NOMO-1 treated with DMSO at 0.1 percent for 48 hours (cell line): ENCODE measurements around the gene NOP9.

ENCODE experiments used
- DNase-seq: peaks from one replicate; lab custom pipeline; 2025; ENCODE audit not compliant: unreplicated experiment; lab: John Stamatoyannopoulos, UW

NOP9 gene, protein sequence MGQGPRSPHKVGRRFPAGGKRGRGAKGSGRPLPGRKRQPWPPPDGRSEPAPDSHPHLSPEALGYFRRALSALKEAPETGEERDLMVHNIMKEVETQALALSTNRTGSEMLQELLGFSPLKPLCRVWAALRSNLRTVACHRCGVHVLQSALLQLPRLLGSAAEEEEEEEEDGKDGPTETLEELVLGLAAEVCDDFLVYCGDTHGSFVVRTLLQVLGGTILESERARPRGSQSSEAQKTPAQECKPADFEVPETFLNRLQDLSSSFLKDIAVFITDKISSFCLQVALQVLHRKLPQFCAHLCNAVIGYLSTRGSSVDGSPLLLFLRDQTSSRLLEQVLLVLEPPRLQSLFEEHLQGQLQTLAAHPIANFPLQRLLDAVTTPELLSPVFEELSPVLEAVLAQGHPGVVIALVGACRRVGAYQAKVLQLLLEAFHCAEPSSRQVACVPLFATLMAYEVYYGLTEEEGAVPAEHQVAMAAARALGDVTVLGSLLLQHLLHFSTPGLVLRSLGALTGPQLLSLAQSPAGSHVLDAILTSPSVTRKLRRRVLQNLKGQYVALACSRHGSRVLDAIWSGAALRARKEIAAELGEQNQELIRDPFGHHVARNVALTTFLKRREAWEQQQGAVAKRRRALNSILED

GRCh38 chr14:24299255-24300191 is at the start of gene NOP9, which contains the start of gene DHRS1:
Gene NOP9 (plus strand): TSS chr14:24299850. CDS start chr14:24299955, 105 bp downstream.
Gene DHRS1 (minus strand): TSS chr14:24299780. CDS start chr14:24299106, 674 bp downstream.
- DNase-seq, result peak; percentile 76

DNA sequence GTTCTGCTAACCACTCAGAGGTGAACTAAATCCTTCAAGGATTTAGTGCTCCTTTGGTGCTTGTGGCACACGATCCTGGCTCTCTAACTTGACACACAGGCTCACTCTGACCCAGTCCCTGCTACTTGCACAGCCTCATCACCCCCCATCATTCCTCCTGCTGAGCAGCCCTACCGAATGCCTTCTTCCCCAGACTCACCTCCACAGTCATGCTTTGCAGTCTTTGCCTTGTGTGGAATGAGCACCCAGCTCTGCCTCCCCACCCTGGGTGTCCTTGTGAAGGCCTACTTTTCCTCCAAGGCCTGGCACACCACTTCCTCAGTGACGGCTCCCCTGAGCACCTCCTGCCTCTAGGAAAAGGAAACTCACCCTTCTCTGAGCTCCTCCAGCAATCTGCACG is 49.3 kb upstream of the NOP9 start:
- DNase-seq, result no peak

DNA sequence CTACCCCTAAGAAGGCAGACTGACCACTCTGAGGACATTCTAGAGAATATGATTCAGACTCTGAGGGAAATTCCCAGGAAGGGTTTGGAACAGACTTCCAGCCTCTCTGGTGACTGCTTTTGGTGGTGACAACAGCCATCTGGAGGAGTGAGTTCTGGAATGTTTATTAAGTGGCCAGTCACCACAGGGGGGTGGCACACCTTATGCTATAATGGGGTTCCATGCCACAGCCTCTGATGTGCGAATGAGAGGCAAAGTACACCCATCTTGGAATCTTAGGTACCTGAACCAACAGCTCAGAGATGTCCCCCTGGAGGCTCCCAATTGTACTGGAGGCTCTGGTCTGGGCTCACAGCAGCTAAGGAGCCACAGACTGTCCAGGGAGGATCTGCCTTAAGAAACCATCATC is 47.8 kb upstream of the NOP9 start:
- DNase-seq, result no peak

GRCh38 chr14:24252289-24253124 is 47.1 kb upstream of the NOP9 start:
- no peak for DNase-seq

DNA sequence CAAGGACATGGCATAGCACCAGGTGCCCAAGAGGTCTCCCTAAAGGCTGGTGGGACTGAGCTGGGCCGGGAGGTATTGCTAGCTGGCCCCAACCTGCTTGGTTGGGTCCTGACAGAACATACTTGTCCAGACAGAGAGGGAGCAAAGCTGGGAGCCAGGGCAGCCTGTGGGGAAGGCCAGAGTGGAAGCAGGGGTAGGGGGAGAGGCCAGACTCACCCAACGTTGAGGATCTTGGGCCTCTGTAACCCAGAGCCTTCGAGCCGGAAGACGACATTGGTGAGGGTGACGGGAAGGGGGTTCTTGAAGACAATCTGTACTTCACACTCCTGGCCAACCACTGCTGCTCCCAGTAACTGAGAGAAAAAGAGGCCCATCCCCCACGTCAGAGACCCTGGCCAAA is 45.7 kb upstream of the NOP9 start:
- no peak for DNase-seq

DNA sequence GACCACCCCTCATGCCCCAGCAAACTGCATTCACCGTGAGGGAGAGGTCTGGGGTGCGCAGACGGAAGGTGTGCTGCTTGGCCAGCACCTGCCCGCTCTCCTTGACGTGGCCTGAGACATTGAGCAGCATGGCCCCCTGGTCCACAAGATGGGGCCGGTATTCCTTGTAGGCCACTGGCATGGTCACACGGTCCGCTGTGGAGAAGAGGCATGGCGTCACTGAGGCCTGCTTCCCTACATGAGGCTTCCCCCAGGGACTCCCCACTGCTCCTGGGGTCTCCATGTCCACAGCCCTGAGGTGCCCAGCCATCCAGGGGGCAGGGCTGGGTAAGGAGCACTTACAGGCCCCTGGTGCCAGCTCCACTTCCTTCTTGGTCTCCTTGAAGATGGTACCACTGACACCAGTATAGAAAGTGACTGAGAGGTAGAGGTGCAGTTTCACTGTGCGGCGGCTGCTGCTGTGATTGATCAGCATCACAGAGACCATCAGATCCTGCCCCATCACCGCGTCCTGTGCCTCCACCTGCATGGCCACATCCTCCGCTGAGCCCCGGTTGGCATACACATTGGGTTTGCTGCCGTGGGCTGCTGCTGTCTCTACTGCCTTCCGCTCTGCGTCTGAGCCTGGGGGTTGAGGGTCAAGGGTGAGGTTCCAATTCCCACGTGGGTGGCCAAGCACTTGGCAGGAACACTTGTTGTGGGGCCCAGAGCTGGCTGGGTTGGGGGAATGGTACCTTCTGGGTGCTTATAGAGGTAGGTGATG is 44.8 kb upstream of the NOP9 start:
- no peak for DNase-seq

DNA sequence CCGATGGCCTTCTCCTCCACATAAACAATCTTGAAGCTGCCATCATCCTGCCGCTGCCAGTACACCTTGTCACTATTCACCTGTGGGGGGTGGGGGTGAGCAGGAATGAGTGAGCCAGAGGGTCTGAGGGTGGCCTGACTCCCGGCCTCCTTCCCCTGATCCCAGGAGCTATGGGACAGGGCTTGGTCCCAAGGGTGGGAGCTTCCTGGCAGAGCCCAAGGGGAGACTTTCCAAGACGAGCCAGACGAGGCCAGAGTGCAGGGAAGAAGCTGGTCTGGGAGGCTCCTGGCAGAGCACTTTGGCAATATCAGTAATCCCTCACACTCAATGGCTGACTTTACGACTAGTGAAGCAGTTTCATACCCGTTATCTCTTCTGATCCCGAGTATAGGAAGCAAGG is 44.2 kb upstream of the NOP9 start:
- no peak for DNase-seq

- no peak for DNase-seq
These were observed 43.5 kb upstream of the NOP9 start for GRCh38 chr14:24255931-24256711.

DNA sequence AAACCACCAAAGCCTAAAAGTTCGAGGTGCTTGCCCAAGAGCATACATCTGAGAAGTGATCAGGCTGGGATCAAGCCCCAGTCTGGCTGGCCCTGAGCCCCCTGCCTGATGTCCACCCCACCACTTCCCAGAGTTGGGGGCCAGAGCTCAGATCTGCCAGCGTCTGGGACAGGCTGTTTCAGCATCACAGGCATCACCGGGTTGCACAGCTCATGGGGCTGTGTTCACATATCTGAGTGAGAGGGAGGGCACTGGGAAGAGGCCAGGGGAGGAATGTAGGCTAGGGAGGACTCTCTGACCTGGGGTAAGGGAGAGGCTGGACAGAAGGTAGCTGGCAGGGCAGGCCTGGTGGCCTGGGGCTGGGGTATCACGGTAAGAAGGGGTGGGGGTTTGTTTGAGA is 42.7 kb upstream of the NOP9 start:
- no peak for DNase-seq

- no peak for DNase-seq
These were observed 41.5 kb upstream of the NOP9 start for GRCh38 chr14:24258119-24258518.

GRCh38 chr14:24258548-24259265 is 40.9 kb upstream of the NOP9 start:
- no peak for DNase-seq

GRCh38 chr14:24259282-24260025 is 40.2 kb upstream of the NOP9 start:
- DNase-seq, result no peak

GRCh38 chr14:24260026-24260779 is 39.4 kb upstream of the NOP9 start:
- no peak for DNase-seq

- no peak for DNase-seq
These were observed 38.9 kb upstream of the NOP9 start for GRCh38 chr14:24260780-24261157.

- no peak for DNase-seq
These were observed 38.2 kb upstream of the NOP9 start for GRCh38 chr14:24261256-24261968.

GRCh38 chr14:24261969-24262327 is 37.7 kb upstream of the NOP9 start:
- DNase-seq, result no peak
